ENCODE data around the gene KLF11.
A peak's percentile ranks its signal among the peaks of the same experiment; 100 is the strongest.
"Not testable (repeated sequence)": the region's sequence is repeated elsewhere in the genome, so short reads cannot be mapped to it uniquely, and the experiment has no call there.

Gene KLF11

DNA sequence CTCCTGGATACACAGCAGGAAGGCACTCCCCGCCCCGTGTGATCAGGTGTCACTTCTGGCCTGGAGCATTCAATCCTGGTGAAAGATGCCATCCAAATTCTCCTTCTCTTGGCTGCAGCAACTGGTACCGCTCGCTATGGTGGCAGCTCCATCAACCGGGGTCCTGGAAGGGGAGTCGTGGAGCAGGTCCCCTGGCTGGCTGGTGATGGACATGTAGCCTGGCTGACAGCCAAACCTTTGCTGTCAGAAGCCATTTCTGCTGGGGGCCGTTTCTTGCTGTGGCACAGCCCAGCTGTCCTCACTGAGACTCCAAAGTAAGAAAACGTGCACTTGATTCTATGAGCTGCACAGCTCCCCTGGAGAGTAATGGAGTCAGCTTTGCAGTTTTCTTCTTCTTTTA, 44.0 kb downstream of the KLF11 start:
- POLR2A ChIA-PET, result interaction anchor here (0.8 kb wide), 1 partner anchor 14 kb away, joined by 3 read pairs; no protein-coding TSS in a partner anchor
- TF ChIP-seq PKNOX1 (IDR thresholded peaks at IDR 0.05), result peak; percentile 39; the same call in 1 of the 2 replicates
- TF ChIP-seq HDGF (IDR thresholded peaks at IDR 0.05; ENCODE audit: borderline replicate concordance), result no peak
- no peak for TF ChIP-seq FOXA1 (IDR thresholded peaks at IDR 0.05)
- no peak for TF ChIP-seq TARDBP (IDR thresholded peaks at IDR 0.05)
- no peak for TF ChIP-seq SP1 (IDR thresholded peaks at IDR 0.05)
- CTCF ChIA-PET, result interaction anchor here (1.9 kb wide), 1 partner anchor 9 kb away, joined by 11 read pairs; no protein-coding TSS in a partner anchor
- DNase-seq (ENCODE audit: extremely low spot score), result no peak

DNA sequence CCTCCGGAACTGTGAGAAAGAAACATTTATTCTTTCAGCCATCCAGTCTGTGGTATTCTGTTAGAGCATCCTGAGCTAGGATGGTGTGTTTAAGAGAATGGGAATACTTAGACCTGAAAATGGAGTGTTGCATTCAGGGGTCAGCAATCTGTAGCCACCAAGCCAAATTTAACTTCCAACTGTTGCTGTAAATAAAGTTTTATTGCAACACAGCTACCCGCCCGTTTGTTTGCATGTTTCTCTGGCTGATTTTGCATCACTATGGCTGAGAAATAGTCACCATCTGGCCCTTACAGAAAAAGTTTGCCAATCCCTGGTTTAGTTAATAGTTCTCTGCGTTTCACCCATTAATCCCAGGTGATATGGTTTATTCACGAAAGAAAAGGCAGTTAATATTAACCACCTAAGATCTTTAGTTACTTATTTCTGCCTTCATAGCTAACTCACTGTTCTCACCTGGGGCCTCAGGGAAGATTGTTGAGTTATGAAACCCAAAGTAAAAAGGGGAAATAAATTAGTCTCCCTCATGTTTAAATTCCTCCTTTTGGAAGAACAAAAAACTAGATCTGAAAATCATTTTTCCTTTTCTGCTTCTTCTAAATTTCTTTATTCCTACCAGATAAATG, 46.3 kb downstream of the KLF11 start:
- TF ChIP-seq TARDBP (IDR thresholded peaks at IDR 0.05) (no peak), SUZ12 (IDR thresholded peaks at IDR 0.05) (no peak), SP1 (IDR thresholded peaks at IDR 0.05) (no peak), ARNT (IDR thresholded peaks at IDR 0.05) (no peak), HDGF (IDR thresholded peaks at IDR 0.05; ENCODE audit: borderline replicate concordance) (no peak), ELF4 (IDR thresholded peaks at IDR 0.05) (no peak), LEF1 (IDR thresholded peaks at IDR 0.05; ENCODE audit: borderline replicate concordance) (no peak), CTBP1 (IDR thresholded peaks at IDR 0.05; ENCODE audit: borderline replicate concordance) (no peak), FOXM1 (IDR thresholded peaks at IDR 0.05; ENCODE audit: borderline replicate concordance) (no peak), BHLHE40 (IDR thresholded peaks at IDR 0.05; ENCODE audit: borderline replicate concordance) (no peak), PKNOX1 (IDR thresholded peaks at IDR 0.05) (no peak), FOXK2 (IDR thresholded peaks at IDR 0.05) (no peak), FOXA1 (IDR thresholded peaks at IDR 0.05) (no peak), ZNF384 (IDR thresholded peaks at IDR 0.05) (no peak), NFRKB (IDR thresholded peaks at IDR 0.05) (no peak), L3MBTL2 (conservative IDR thresholded peaks at IDR 0.05) (no peak)
- no peak for DNase-seq (ENCODE audit: extremely low spot score)
- POLR2A ChIA-PET, result no interaction called here
- CTCF ChIA-PET, result no interaction called here

GRCh38 chr2:10091182-10091888, 48.0 kb downstream of the KLF11 start:
- DNase-seq (ENCODE audit: extremely low spot score), result no peak
- TF ChIP-seq PKNOX1 (IDR thresholded peaks at IDR 0.05) (no peak), FOXM1 (IDR thresholded peaks at IDR 0.05; ENCODE audit: borderline replicate concordance) (no peak), NFRKB (IDR thresholded peaks at IDR 0.05) (no peak), TARDBP (IDR thresholded peaks at IDR 0.05) (no peak), FOXA1 (IDR thresholded peaks at IDR 0.05) (no peak)
- CTCF ChIA-PET, result no interaction called here
- POLR2A ChIA-PET, result no interaction called here

GRCh38 chr2:10091889-10092244, 48.5 kb downstream of the KLF11 start:
- CTCF ChIA-PET; POLR2A ChIA-PET; DNase-seq (ENCODE audit: extremely low spot score): not testable (repeated sequence)

- CTCF ChIA-PET, result interaction anchor here (1.2 kb wide), 1 partner anchor 22 kb away, joined by 7 read pairs; no protein-coding TSS in a partner anchor
- TF ChIP-seq LEF1 (IDR thresholded peaks at IDR 0.05; ENCODE audit: borderline replicate concordance) (no peak), FOXM1 (IDR thresholded peaks at IDR 0.05; ENCODE audit: borderline replicate concordance) (no peak), FOXA1 (IDR thresholded peaks at IDR 0.05) (no peak)
- DNase-seq (ENCODE audit: extremely low spot score), result no peak
- POLR2A ChIA-PET, result interaction anchor here (1.2 kb wide), 1 partner anchor 9 kb away, joined by 3 read pairs; no protein-coding TSS in a partner anchor
Measured at GRCh38 chr2:10094271-10094814, 51.0 kb downstream of the KLF11 start.

- no peak for TF ChIP-seq ZNF384 (IDR thresholded peaks at IDR 0.05)
- TF ChIP-seq SUZ12 (IDR thresholded peaks at IDR 0.05), result no peak
- no peak for TF ChIP-seq FOXK2 (IDR thresholded peaks at IDR 0.05)
- TF ChIP-seq FOXM1 (IDR thresholded peaks at IDR 0.05; ENCODE audit: borderline replicate concordance), result no peak
- TF ChIP-seq LEF1 (IDR thresholded peaks at IDR 0.05; ENCODE audit: borderline replicate concordance), result no peak
- TF ChIP-seq TARDBP (IDR thresholded peaks at IDR 0.05), result no peak
- no peak for TF ChIP-seq FOXA1 (IDR thresholded peaks at IDR 0.05)
- TF ChIP-seq BHLHE40 (IDR thresholded peaks at IDR 0.05; ENCODE audit: borderline replicate concordance), result no peak
- TF ChIP-seq CTBP1 (IDR thresholded peaks at IDR 0.05; ENCODE audit: borderline replicate concordance), result no peak
- no peak for TF ChIP-seq L3MBTL2 (conservative IDR thresholded peaks at IDR 0.05)
- TF ChIP-seq SP1 (IDR thresholded peaks at IDR 0.05), result no peak
- TF ChIP-seq NFRKB (IDR thresholded peaks at IDR 0.05), result no peak
- no peak for TF ChIP-seq HDGF (IDR thresholded peaks at IDR 0.05; ENCODE audit: borderline replicate concordance)
- no peak for TF ChIP-seq PKNOX1 (IDR thresholded peaks at IDR 0.05)
- ChIA-PET CTCF (no interaction called here), POLR2A (interaction anchor here (1.2 kb wide), 1 partner anchor 10 kb away, joined by 3 read pairs; no protein-coding TSS in a partner anchor)
- DNase-seq (ENCODE audit: extremely low spot score), result no peak
Measured at GRCh38 chr2:10095175-10095574, 51.8 kb downstream of the KLF11 start.

Measured in HEK293T (cell line).